GM04503 (cell line): ENCODE results near the gene HNRNPA2B1.
"Not testable (repeated sequence)": the region's sequence is repeated elsewhere in the genome, so short reads cannot be mapped to it uniquely, and the experiment has no call there.

Experiments
- DNase-seq: peaks from one replicate; pipeline ENCODE4 v3.0.0-alpha.2; 2012; ENCODE audit warnings: low read depth

Gene HNRNPA2B1

DNA sequence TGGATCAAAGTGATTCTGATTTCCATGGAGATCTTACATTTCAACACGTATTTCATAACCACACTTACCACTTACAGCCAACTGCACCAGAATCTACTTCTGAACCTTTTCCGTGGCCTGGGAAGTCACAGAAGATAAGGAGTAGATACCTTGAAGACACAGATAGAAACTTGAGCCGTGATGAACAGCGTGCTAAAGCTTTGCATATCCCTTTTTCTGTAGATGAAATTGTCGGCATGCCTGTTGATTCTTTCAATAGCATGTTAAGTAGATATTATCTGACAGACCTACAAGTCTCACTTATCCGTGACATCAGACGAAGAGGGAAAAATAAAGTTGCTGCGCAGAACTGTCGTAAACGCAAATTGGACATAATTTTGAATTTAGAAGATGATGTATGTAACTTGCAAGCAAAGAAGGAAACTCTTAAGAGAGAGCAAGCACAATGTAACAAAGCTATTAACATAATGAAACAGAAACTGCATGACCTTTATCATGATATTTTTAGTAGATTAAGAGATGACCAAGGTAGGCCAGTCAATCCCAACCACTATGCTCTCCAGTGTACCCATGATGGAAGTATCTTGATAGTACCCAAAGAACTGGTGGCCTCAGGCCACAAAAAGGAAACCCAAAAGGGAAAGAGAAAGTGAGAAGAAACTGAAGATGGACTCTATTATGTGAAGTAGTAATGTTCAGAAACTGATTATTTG lies 15.3 kb downstream of the HNRNPA2B1 start:
- no peak for DNase-seq

GRCh38 chr7:26184281-26185101 lies 16.1 kb downstream of the HNRNPA2B1 start:
- not testable (repeated sequence) for DNase-seq

DNA sequence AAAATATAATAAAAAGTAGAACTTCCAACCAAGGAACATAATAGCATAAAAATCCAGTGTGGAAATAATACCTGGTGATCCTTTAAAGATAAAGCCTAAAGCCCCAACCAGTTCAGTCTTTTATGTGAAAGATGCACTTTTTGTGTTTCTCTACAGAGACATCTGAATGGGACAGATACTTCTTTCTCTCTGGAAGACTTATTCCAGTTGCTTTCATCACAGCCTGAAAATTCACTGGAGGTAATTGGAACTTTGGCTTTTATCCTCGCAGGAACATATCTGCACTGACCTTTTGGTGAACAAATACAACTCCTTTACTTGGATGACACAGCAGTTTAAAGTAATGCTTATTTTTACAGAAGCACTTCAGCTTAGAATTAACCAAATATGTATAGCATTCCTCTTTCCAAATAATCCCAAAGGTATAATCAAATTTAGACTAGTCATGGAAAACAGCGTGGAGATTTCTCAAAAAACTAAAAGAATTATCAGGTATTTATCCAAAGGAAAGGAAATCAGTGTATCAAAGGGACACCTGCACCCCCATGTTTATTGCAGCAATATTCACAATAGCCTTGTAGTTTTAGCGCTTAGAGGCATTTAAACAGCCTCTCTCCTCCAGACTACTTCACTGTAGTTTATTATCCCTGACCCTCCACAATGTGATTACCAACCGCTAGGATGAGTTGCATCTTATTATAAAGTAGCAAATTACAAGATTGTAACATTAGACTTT lies 16.8 kb downstream of the HNRNPA2B1 start:
- no peak for DNase-seq

- DNase-seq: no peak
Measured at GRCh38 chr7:26182706-26183105, 17.8 kb downstream of the HNRNPA2B1 start.

DNA sequence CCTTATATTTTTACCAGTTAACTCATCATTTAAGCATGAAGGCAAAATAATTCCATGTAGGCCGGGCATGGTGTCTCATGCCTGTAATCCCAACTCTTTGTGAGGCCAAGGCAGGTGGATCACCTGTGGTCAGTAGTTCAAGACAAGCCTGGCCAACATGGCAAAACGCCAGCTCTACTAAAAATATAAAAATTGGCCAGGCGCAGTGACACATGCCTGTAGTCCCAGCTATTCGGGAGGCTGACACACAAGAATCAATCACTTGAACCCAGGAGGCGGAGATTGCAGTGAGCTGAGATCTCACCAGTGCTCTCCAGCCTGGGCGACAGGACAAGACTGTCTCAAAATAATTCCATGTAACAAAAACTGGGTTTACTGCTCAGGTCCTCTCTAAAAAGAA lies 18.3 kb downstream of the HNRNPA2B1 start:
- no peak for DNase-seq

- no peak for DNase-seq
Measured at GRCh38 chr7:26181474-26182227, 18.9 kb downstream of the HNRNPA2B1 start.

DNA sequence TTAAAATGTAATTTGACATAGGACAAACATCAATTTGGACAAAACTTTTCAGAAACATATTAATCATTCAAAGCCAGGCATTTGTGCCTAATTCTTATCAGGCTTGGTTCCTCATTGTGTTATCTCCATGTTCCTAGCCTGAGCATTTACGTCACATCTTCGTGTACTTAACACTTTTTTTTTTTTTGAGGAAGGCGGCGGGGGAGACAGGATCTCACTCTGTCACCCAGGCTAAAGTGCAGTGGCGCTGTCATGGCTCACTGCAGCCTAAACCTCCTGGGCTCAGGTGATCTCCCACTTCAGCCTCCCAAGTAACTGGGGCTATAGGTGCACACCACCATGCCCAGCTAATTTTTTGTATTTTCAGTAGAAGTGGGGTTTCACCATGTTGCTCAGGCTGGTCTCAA lies 19.8 kb downstream of the HNRNPA2B1 start:
- DNase-seq: no peak

- DNase-seq: no peak
Measured at GRCh38 chr7:26179826-26180497, 20.6 kb downstream of the HNRNPA2B1 start.

DNA sequence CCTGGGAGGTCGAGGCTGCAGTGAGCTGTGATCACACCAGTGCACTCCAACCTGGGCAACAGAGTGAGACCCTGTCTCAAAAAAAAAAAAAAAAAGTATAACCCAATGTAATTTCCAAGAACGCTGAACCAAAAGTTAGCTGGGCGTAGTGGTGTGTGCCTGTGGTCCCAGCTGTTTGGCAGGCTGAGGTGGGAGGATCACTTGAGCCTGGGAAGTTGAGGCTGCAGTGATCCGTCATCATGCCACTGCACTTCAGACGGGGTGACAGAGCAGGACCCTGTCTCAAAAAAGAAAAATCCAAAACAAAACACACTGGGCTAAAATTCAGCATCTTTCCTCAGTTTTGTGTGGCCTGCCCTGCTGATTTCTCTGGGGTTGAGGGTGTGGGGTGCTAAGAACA lies 21.1 kb downstream of the HNRNPA2B1 start:
- no peak for DNase-seq

- no peak for DNase-seq
Measured at GRCh38 chr7:26178272-26178960, 22.1 kb downstream of the HNRNPA2B1 start.

- DNase-seq: not testable (repeated sequence)
Measured at GRCh38 chr7:26177269-26177668, 23.3 kb downstream of the HNRNPA2B1 start.

DNA sequence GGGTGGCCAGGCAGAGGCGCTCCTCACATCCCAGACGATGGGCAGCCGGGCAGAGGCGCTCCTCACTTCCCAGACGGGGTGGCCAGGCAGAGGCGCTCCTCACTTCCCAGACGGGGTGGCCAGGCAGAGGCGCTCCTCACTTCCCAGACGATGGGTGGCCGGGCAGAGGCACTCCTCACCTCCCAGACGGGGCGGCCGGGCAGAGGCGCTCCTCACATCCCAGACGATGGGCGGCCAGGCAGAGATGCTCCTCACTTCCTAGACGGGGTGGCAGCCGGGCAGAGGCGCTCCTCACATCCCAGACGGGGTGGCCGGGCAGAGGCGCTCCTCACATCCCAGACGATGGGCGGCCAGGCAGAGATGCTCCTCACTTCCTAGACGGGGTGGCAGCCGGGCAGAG lies 23.9 kb downstream of the HNRNPA2B1 start:
- not testable (repeated sequence) for DNase-seq

- not testable (repeated sequence) for DNase-seq
Measured at GRCh38 chr7:26175903-26176302, 24.6 kb downstream of the HNRNPA2B1 start.

DNA sequence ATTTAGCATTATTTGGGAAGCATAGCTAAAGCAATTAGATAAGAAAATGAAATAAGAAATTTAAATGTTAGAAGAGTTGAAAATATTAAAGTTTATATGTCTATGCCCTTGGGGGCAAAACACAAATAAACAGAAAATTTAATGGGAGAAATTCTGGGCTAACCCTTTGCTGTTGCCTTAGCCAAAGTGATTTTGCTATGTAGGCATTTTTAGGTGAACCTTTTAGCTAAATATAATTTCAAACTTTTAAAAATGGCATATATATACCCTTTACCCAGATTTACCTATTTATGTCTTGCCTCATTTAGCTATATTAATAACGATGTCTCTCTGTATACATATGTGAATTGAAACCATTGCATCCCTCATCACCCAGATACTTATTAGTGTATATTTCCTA lies 28.5 kb downstream of the HNRNPA2B1 start:
- DNase-seq: no peak

DNA sequence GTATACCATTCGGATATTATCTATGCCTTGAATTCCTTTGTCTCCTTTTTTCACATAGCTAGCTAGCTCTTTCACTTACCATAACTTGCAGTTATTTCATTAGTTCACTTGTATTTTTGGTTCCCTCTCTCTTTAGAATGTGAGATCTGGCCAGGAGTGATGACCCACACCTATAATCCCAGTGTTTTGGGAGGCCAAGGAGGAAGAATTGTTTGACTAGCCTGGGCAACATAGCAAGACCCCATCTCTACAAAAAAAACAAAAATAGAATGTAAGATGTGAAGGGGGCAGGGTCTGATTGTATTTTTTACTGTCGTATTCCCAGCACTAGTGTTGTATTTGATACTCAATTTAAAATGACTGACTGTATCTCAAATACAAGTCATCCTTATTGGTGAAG lies 28.9 kb downstream of the HNRNPA2B1 start:
- DNase-seq: no peak

GRCh38 chr7:26170663-26171062 lies 29.9 kb downstream of the HNRNPA2B1 start:
- no peak for DNase-seq

- DNase-seq: no peak
Measured at GRCh38 chr7:26169271-26169670, 31.3 kb downstream of the HNRNPA2B1 start.

DNA sequence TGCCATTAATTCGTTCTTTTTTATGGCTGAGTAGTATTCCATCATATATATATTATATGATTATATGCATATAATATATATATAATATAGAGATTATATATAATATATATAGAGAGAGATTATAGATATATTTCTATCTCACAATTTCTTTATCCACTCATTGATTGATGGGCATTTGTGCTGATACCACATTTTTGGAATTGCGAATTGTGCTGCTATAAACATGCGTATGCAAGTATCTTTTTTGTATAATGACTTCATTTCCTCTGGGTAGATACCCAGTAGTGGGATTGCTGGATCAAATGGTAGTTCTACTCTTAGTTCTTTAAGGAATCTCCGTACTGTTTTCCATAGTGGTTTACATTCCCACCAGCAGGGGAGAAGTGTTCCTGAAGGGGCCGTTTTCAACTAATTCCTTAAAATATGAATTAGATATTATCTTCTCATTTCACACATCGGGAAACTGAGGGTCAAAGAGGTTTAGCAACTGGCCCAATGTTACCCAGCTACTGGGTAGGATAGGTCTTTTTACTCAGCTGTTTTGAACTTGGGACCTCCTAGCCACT lies 32.0 kb downstream of the HNRNPA2B1 start:
- no peak for DNase-seq

GRCh38 chr7:26167303-26167934 lies 33.1 kb downstream of the HNRNPA2B1 start:
- no peak for DNase-seq

DNA sequence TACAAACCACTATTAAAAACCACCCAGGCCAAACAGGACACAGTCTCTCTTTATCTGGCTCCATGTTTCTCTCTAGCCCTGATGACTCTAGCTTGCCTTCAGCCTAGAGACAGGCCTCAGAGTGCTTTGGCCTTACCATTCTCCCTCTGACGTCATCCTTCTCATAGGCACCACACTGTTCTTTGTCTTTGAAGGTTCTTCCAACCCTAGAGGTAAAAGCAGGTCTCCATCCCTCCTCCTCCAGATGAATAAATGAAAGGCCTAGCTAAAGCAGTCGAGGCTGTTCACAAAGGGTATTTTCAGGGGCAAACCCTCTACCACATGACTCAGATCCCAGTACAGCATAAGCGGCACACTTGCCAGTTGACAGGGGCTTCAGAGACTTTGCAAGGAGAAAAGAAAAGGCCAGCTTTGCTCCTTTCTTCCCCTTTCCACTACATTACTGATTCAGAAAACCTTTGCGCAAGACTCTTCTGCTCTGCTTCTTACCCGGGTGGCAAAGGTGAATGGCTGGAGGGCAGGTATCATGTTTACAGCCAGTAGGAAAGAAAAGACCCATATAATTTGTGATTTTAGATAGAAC lies 33.8 kb downstream of the HNRNPA2B1 start:
- no peak for DNase-seq
